HepG2 (cell line): Measurements from ENCODE around the gene ICAM5. TPM values are rescaled to one million over a fixed set of nuclear protein-coding genes. Genes with fewer than 3 reads are reported as not detected.

Source experiments
- ATAC-seq: fragments of 200-7000 bp; cut with Tn5 transposase; 3 replicates; pipeline ENCODE4 v1.9.1; 2020; ENCODE audit warnings: mild to moderate bottlenecking, moderate library complexity
- BruUV-seq: library from RNA; stranded (reverse); fragments of 400-500 nt; replicated peaks from 2 replicates; lab custom pipeline; 2021; lab: Mats Ljungman, UMichigan
- CTCF ChIA-PET: fragments of 300-600 bp; formaldehyde crosslinking; extraction: SDS; loops from one replicate; lab custom pipeline; 2021; ENCODE audit warnings: low total read pairs, inconsistent platforms, low intra/inter-chr PET ratio; lab: Yijun Ruan, JAX
- POLR2A ChIA-PET: fragments of 350-600 bp; sonication (Branson Sonifier 250); formaldehyde crosslinking; loops from one replicate; lab custom pipeline; 2020; ENCODE audit warnings: antibody characterized with exemption, inconsistent platforms; lab: Yijun Ruan, JAX
- DNase-seq: peaks from one replicate; pipeline ENCODE4 v3.0.0-alpha.2; 2015; ENCODE audit warnings: low spot score
- FAIRE-seq: peaks from 3 replicates; lab custom pipeline; 2011; peaks lifted over from hg19 to GRCh38; lab: Jason Lieb, UNC
- H2AFZ ChIP-seq: one replicate; pipeline ENCODE4 v1.6.1; 2011; ENCODE audit warnings: low read length, inconsistent platforms
- H3K27ac ChIP-seq: fragments of 300-600 bp; 3 replicates; pipeline ENCODE4 v1.8.0; 2011; ENCODE audit warnings: mixed run types, mild to moderate bottlenecking, mixed read lengths, low read length, inconsistent platforms; ENCODE audit not compliant: insufficient read depth; ENCODE audit errors: extremely low read length
- H3K27me3 ChIP-seq, 2 experiments: fragments of 200-600 bp in 1 of 2; 2 replicates in 1 of 2; 3 replicates in 1 of 2; pipeline versions ENCODE4 v1.6.0 to v1.8.0; 2011; ENCODE audit warnings: low read length in 2 of 2, mild to moderate bottlenecking in 2 of 2, moderate library complexity in 2 of 2, inconsistent platforms in 1 of 2; ENCODE audit not compliant: insufficient read depth in 2 of 2, control insufficient read depth in 1 of 2
- H3K36me3 ChIP-seq, 2 experiments: fragments of 200-600 bp in 1 of 2; replicated peaks in 1 of 2; 2 replicates in 1 of 2; 3 replicates in 1 of 2; pipeline versions ENCODE4 v1.5.1 to v1.8.0; 2011; ENCODE audit warnings: low read length in 2 of 2, inconsistent platforms in 1 of 2; ENCODE audit not compliant: insufficient read depth in 2 of 2, control insufficient read depth in 1 of 2
- H3K4me1 ChIP-seq: 2 replicates; pipeline ENCODE4 v1.5.1; 2012; ENCODE audit warnings: low read length, inconsistent platforms; ENCODE audit not compliant: insufficient read depth
- H3K4me2 ChIP-seq: 2 replicates; pipeline ENCODE4 v1.6.0; 2011; ENCODE audit warnings: low read depth, low read length, inconsistent platforms
- H3K4me3 ChIP-seq, 3 experiments: fragments of 200-600 bp in 1 of 3; sonication (generic), shearing (Covaris generic) in 1 of 3; replicated peaks in 1 of 3; 2 replicates each; pipeline ENCODE4 v1.5.1; 2011 to 2016; ENCODE audit warnings: low read length in 3 of 3, inconsistent platforms in 2 of 3, low read depth in 2 of 3, mild to moderate bottlenecking in 2 of 3, control low read depth in 1 of 3, mixed read lengths in 1 of 3; ENCODE audit not compliant: insufficient read depth in 1 of 3
- H3K79me2 ChIP-seq: one replicate; pipeline ENCODE4 v1.6.1; 2011; ENCODE audit warnings: low read length, inconsistent platforms; ENCODE audit not compliant: insufficient read depth
- H3K9ac ChIP-seq: 2 replicates; pipeline ENCODE4 v1.6.0; 2011; ENCODE audit warnings: mild to moderate bottlenecking, low read depth, low read length, inconsistent platforms; ENCODE audit not compliant: insufficient read depth
- H3K9me3 ChIP-seq: 2 replicates; pipeline ENCODE4 v1.5.1; 2012; ENCODE audit warnings: mild to moderate bottlenecking, low read length
- H4K20me1 ChIP-seq: 2 replicates; pipeline ENCODE4 v1.6.0; 2011; ENCODE audit warnings: inconsistent platforms, mild to moderate bottlenecking, low read length, moderate library complexity; ENCODE audit not compliant: insufficient read depth
- FIP1L1 ChIP-seq: fragments of 200-400 bp; formaldehyde crosslinking; IDR thresholded peaks from 2 replicates; pipeline ENCODE4 v1.6.1; 2018; ENCODE audit warnings: low read depth, mild to moderate bottlenecking, low read length, moderate library complexity, borderline replicate concordance; ENCODE audit not compliant: insufficient read depth
- KDM2A ChIP-seq: sonication (generic); formaldehyde crosslinking; IDR thresholded peaks from 2 replicates; pipeline ENCODE4 v1.4.0; 2020; ENCODE audit warnings: low read depth, missing genetic modification reagents, borderline replicate concordance
- KMT2A ChIP-seq: sonication (generic); formaldehyde crosslinking; IDR thresholded peaks from 2 replicates; pipeline ENCODE4 v1.4.0; 2020; ENCODE audit warnings: missing genetic modification reagents
- NCOR1 ChIP-seq: fragments of 200-600 bp; sonication (generic); IDR thresholded peaks from 2 replicates; pipeline ENCODE4 v1.7.0; 2017; ENCODE audit warnings: antibody characterized with exemption, low read length, borderline replicate concordance
- SAP130 ChIP-seq: IDR thresholded peaks from 2 replicates; pipeline ENCODE4 v1.6.1; 2016; ENCODE audit warnings: low read depth
- ZKSCAN5 ChIP-seq: sonication (generic); formaldehyde crosslinking; IDR thresholded peaks from 2 replicates; pipeline ENCODE4 v1.5.1; 2020; ENCODE audit warnings: mild to moderate bottlenecking, missing genetic modification reagents
- ZNF564 ChIP-seq: sonication (generic); formaldehyde crosslinking; IDR thresholded peaks from 2 replicates; pipeline ENCODE4 v1.8.1; 2023; ENCODE audit warnings: mild to moderate bottlenecking, missing genetic modification reagents
- ZSCAN12 ChIP-seq: sonication (generic); formaldehyde crosslinking; IDR thresholded peaks from 2 replicates; pipeline ENCODE4 v1.9.0; 2021; ENCODE audit warnings: mild to moderate bottlenecking, missing genetic modification reagents
- ZSCAN21 ChIP-seq: sonication (generic); formaldehyde crosslinking; IDR thresholded peaks from 2 replicates; pipeline ENCODE4 v1.8.0; 2022; ENCODE audit warnings: mild to moderate bottlenecking, missing genetic modification reagents, moderate library complexity, borderline replicate concordance
- WGBS: methylation state at CpG from one replicate; pipeline ENCODE4 v1.1.6; 2017; ENCODE audit warnings: low lambda C conversion rate; 5-methylcytosine and 5-hydroxymethylcytosine counted together
- in situ Hi-C: cut with HindIII; loops from 2 replicates; pipeline ENCODE4 v1.10.0; 2017; ENCODE audit warnings: low pct_unique_long_range_greater_than_20kb; ENCODE audit not compliant: extremely low pct_ligation_motif_present
- intact Hi-C: fragments of 100-400 bp; cut with micrococcal nuclease; formaldehyde crosslinking; loops from one replicate; pipeline ENCODE4 v1.10.0; 2022; ENCODE audit not compliant: unreplicated experiment
- polyA plus RNA-seq, 8 experiments: library from polyadenylated mRNA; depleted of rRNA in 3 of 8; stranded (reverse) in 7 of 8; unstranded in 1 of 8; fragments of >200 nt; fragmentation: Illumina TruSeq in 4 of 8; extraction: Trizol in 4 of 8; gene quantifications; 2 replicates each; pipeline versions ENCODE4 v1.2.1 to v1.2.3, GENCODE V29; 2011 to 2016; ENCODE audit warnings: low read depth in 4 of 8, missing spikeins in 1 of 8, mixed read lengths in 1 of 8; ENCODE audit not compliant: insufficient read depth in 1 of 8
- total RNA-seq, 5 experiments: library from RNA; depleted of rRNA; stranded (reverse); fragments of >200 nt; fragmentation: Illumina TruSeq; extraction: Trizol; gene quantifications; 2 replicates each; pipeline ENCODE4 v1.2.3, GENCODE V29; 2016; ENCODE audit warnings: low read depth in 1 of 5
- TF ChIP-seq, protein P1 (sequence below): sonication (generic); formaldehyde crosslinking; IDR thresholded peaks from 2 replicates; pipeline ENCODE4 v1.5.1; 2020; ENCODE audit warnings: mild to moderate bottlenecking, missing genetic modification reagents, moderate library complexity
- TF ChIP-seq, protein P2 (sequence below): sonication (generic); formaldehyde crosslinking; IDR thresholded peaks from one replicate; pipeline ENCODE4 v1.5.1; 2020; ENCODE audit warnings: mild to moderate bottlenecking, missing genetic modification reagents; ENCODE audit errors: not compliant biosample characterization
- TF ChIP-seq, protein P3 (sequence below): IDR thresholded peaks from 2 replicates; pipeline ENCODE4 v1.6.1; 2016

ICAM5 gene
- total and polyA plus RNA-seq, 2 of the 13 experiments (the other 11 are each of a cell fraction or from before 2014, with no cell fraction given), result 0.46 to 1.6 TPM

DNA sequence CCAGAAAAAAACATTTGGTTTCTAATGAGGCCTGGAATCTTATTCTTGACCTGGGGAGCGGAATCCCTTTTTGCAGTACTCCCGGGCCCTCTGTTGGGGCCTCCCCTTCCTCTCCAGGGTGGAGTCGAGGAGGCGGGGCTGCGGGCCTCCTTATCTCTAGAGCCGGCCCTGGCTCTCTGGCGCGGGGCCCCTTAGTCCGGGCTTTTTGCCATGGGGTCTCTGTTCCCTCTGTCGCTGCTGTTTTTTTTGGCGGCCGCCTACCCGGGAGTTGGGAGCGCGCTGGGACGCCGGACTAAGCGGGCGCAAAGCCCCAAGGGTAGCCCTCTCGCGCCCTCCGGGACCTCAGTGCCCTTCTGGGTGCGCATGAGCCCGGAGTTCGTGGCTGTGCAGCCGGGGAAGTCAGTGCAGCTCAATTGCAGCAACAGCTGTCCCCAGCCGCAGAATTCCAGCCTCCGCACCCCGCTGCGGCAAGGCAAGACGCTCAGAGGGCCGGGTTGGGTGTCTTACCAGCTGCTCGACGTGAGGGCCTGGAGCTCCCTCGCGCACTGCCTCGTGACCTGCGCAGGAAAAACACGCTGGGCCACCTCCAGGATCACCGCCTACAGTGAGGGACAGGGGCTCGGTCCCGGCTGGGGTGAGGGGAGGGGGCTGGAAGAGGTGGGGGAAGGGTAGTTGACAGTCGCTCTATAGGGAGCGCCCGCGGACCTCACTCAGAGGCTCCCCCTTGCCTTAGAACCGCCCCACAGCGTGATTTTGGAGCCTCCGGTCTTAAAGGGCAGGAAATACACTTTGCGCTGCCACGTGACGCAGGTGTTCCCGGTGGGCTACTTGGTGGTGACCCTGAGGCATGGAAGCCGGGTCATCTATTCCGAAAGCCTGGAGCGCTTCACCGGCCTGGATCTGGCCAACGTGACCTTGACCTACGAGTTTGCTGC, 2.7 kb upstream of the ICAM5 start, which contains the start of gene ICAM4:
Gene ICAM4, plus strand, starts transcription at position 153 of the 935 bp plus-strand sequence. Its CDS starts 58 bp downstream, at position 211.
- Histone ChIP-seq H3K36me3 (peaks cover 19 to 26% of the 10 kb centered on the region in 2 experiments), H3K4me2 (peak within 1 kb of the TSS; percentile 97), H3K27me3 (peaks cover 0 to 20% of the 10 kb centered on the region in 2 experiments; a peak in 3 of 5 replicates), H3K4me1 (peaks cover 68% of the 10 kb centered on the region), H2AFZ (no peak within 1 kb of the TSS), H3K9me3 (no peaks in the 10 kb centered on the region), H3K27ac (peak within 1 kb of the TSS; percentile 30), H3K4me3 (peak within 1 kb of the TSS; percentile 33 to 70 (median 41); a peak in 5 of 6 replicates), H3K9ac (peak within 1 kb of the TSS; percentile 18; the same call in 1 of the 2 replicates), H3K79me2 (no peaks in the 10 kb centered on the region), H4K20me1 (0 out of 2 replicates have a peak, but pooled peaks cover 6% of the 10 kb centered on the region)
- intact Hi-C loops (loop anchor here (2.0 kb wide), 1 partner anchor 16 kb away; the partner anchor contains the start of gene ICAM1), in situ Hi-C loops (no loop called here)
- ATAC-seq, result peak; percentile 41
- FAIRE-seq, result no peak
- DNase-seq, result peak; percentile 63
- ChIA-PET POLR2A (interaction anchor here (0.6 to 7.3 kb wide), 10 partner anchors 11 to 102 kb away, joined by 3 to 149 read pairs (median 4); partner anchors contain the start of genes FDX2, ICAM1 and RAVER1), CTCF (no interaction called here)
- BruUV-seq, result no TSS peak
- WGBS, result 3% methylated on average over 9 of the region's 59 CpGs
- TF ChIP-seq NCOR1, result no peak
- TF ChIP-seq KDM2A, result peak; percentile 96
- peak; percentile 49; the same call in 1 of the 2 replicates for TF ChIP-seq SAP130 (CRISPR knock-in tag)
- TF ChIP-seq ZKSCAN5 (CRISPR knock-in tag), result no peak
- TF ChIP-seq ZSCAN21 (CRISPR knock-in tag), result peak; percentile 59
- TF ChIP-seq ZNF564 (CRISPR knock-in tag), result no peak
- peak; percentile 31; the same call in 1 of the 2 replicates for TF ChIP-seq KMT2A (CRISPR knock-in tag)
- TF ChIP-seq FIP1L1, result no peak
- no peak for TF ChIP-seq ZSCAN12 (CRISPR knock-in tag)
- TF ChIP-seq, protein P1, sequence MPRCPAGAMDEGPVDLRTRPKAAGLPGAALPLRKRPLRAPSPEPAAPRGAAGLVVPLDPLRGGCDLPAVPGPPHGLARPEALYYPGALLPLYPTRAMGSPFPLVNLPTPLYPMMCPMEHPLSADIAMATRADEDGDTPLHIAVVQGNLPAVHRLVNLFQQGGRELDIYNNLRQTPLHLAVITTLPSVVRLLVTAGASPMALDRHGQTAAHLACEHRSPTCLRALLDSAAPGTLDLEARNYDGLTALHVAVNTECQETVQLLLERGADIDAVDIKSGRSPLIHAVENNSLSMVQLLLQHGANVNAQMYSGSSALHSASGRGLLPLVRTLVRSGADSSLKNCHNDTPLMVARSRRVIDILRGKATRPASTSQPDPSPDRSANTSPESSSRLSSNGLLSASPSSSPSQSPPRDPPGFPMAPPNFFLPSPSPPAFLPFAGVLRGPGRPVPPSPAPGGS, result 0 out of 2 replicates have a peak, but pooled peaks have one; percentile 14
- TF ChIP-seq, protein P2, sequence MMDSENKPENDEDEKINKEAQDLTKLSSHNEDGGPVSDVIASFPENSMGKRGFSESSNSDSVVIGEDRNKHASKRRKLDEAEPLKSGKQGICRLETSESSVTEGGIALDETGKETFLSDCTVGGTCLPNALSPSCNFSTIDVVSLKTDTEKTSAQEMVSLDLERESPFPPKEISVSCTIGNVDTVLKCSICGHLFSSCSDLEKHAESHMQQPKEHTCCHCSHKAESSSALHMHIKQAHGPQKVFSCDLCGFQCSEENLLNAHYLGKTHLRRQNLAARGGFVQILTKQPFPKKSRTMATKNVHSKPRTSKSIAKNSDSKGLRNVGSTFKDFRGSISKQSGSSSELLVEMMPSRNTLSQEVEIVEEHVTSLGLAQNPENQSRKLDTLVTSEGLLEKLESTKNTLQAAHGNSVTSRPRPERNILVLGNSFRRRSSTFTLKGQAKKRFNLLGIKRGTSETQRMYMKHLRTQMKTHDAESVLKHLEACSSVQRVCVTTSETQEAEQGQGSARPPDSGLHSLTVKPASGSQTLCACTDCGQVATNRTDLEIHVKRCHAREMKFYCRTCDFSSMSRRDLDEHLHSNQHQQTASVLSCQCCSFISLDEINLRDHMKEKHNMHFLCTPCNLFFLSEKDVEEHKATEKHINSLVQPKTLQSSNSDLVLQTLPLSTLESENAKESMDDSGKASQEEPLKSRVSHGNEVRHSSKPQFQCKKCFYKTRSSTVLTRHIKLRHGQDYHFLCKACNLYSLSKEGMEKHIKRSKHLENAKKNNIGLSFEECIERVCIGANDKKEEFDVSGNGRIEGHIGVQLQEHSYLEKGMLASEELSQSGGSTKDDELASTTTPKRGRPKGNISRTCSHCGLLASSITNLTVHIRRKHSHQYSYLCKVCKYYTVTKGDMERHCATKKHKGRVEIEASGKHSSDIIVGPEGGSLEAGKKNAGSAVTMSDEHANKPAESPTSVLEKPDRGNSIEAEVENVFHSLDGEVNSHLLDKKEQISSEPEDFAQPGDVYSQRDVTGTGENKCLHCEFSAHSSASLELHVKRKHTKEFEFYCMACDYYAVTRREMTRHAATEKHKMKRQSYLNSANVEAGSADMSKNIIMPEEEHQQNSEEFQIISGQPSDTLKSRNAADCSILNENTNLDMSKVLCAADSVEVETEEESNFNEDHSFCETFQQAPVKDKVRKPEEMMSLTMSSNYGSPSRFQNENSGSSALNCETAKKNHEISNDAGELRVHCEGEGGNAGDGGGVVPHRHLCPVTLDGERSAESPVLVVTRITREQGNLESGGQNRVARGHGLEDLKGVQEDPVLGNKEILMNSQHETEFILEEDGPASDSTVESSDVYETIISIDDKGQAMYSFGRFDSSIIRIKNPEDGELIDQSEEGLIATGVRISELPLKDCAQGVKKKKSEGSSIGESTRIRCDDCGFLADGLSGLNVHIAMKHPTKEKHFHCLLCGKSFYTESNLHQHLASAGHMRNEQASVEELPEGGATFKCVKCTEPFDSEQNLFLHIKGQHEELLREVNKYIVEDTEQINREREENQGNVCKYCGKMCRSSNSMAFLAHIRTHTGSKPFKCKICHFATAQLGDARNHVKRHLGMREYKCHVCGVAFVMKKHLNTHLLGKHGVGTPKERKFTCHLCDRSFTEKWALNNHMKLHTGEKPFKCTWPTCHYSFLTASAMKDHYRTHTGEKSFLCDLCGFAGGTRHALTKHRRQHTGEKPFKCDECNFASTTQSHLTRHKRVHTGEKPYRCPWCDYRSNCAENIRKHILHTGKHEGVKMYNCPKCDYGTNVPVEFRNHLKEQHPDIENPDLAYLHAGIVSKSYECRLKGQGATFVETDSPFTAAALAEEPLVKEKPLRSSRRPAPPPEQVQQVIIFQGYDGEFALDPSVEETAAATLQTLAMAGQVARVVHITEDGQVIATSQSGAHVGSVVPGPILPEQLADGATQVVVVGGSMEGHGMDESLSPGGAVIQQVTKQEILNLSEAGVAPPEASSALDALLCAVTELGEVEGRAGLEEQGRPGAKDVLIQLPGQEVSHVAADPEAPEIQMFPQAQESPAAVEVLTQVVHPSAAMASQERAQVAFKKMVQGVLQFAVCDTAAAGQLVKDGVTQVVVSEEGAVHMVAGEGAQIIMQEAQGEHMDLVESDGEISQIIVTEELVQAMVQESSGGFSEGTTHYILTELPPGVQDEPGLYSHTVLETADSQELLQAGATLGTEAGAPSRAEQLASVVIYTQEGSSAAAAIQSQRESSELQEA (CRISPR knock-in tag), result peak; percentile 22
- TF ChIP-seq, protein P3, sequence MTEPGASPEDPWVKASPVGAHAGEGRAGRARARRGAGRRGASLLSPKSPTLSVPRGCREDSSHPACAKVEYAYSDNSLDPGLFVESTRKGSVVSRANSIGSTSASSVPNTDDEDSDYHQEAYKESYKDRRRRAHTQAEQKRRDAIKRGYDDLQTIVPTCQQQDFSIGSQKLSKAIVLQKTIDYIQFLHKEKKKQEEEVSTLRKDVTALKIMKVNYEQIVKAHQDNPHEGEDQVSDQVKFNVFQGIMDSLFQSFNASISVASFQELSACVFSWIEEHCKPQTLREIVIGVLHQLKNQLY (CRISPR knock-in tag), result no peak
